Prostate gland (tissue), 2 donors: ENCODE results near the gene UBE2R2. TPM values are rescaled to one million over a fixed set of nuclear protein-coding genes. Genes with fewer than 3 reads are reported as not detected.

Experiments
- DNase-seq: peaks from one replicate; pipeline ENCODE4 v3.0.0-alpha.2; 2019; ENCODE audit warnings: low spot score
- H3K27ac ChIP-seq, 2 donors: fragments of 200-600 bp; sonication (generic); 2 replicates each; pipeline ENCODE4 v1.5.1; 2017 to 2019
- H3K27me3 ChIP-seq: fragments of 200-600 bp; sonication (generic); replicated peaks from 2 replicates; pipeline ENCODE4 v1.5.1; 2019; ENCODE audit not compliant: insufficient read depth
- H3K36me3 ChIP-seq, 2 donors: fragments of 200-600 bp; sonication (generic); 1 replicate in 1 of 2; 2 replicates in 1 of 2; pipeline versions ENCODE4 v1.5.1 to v1.8.1; 2017 to 2019
- H3K4me1 ChIP-seq: fragments of 200-600 bp; sonication (generic); replicated peaks from 2 replicates; pipeline ENCODE4 v1.5.1; 2019
- H3K4me3 ChIP-seq, 2 donors: fragments of 200-600 bp; sonication (generic); 2 replicates each; pipeline ENCODE4 v1.5.1; 2017 to 2019
- H3K9me3 ChIP-seq: fragments of 200-600 bp; sonication (generic); 2 replicates; pipeline ENCODE4 v1.5.1; 2017
- POLR2A ChIP-seq: fragments of 450-650 bp; IDR thresholded peaks from one replicate; pipeline ENCODE4 v1.6.1; 2016; ENCODE audit warnings: antibody characterized with exemption, mild to moderate bottlenecking
- POLR2AphosphoS5 ChIP-seq: sonication (generic); formaldehyde crosslinking; IDR thresholded peaks from one replicate; pipeline ENCODE4 v1.6.1; 2017; ENCODE audit warnings: antibody characterized with exemption
- WGBS: methylation state at CpG from one replicate; pipeline ENCODE4 v1.1.5; 2018; 5-methylcytosine and 5-hydroxymethylcytosine counted together
- intact Hi-C: fragments of 100-400 bp; cut with DNase I; formaldehyde crosslinking; loops from one replicate; pipeline ENCODE4 v1.14.2; 2022
- total RNA-seq, 2 donors: library from RNA; depleted of rRNA; stranded (reverse); fragments of >200 nt; gene quantifications; one replicate each; pipeline ENCODE4 v1.1.0, GENCODE V29; 2016
- TF ChIP-seq, protein P1 (sequence below), 4 experiments: fragments of 200-600 bp in 2 of 4; fragments of 450-650 bp in 2 of 4; sonication (generic) in 2 of 4; IDR thresholded peaks; 1 replicate in 3 of 4; 2 replicates in 1 of 4; pipeline ENCODE4 v1.5.1; 2016 to 2019; ENCODE audit warnings: antibody characterized with exemption in 4 of 4, mild to moderate bottlenecking in 2 of 4, moderate library complexity in 2 of 4

The UBE2R2 gene
- total RNA-seq, 2 donors from 2014 or later = 25.6 to 42.7 TPM

DNA sequence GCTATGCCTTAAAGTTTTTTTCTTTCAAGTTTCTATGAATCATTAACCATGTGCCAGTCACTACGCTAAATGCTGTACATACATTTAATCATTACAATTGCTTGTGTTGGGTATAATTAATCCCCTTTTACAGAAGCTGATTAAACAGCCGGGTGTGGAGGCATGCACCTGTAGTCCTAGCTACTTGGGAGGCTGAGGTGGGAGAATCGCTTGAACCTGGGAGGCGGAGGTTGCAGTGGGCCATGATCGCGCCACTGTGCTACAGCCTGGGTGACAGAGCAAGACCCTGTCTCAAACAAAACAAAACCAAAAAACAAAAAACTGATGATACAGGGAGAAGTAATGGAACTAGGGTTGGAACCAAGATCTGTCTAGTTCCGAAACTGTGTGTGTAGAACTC is 1.2 kb upstream of the UBE2R2 start:
- peak overlapping the region; percentile 99 for H3K27ac ChIP-seq
- no peaks in the 10 kb centered on the region for H3K9me3 ChIP-seq
- intact Hi-C loops = loop anchor here (2.0 to 10.0 kb wide), 4 partner anchors 37 to 257 kb away; partner anchors contain the start of gene UBAP2
- no peak for DNase-seq
- H3K4me1 ChIP-seq = no peaks in the 10 kb centered on the region
- H3K36me3 ChIP-seq = no peaks in the 10 kb centered on the region
- H3K4me3 ChIP-seq = no peak overlapping the region
- no peaks in the 10 kb centered on the region for H3K27me3 ChIP-seq
- 96% methylated on average over 7 of the region's 7 CpGs for WGBS
- TF ChIP-seq POLR2A (no peak), POLR2AphosphoS5 (no peak)
- TF ChIP-seq, protein P1, sequence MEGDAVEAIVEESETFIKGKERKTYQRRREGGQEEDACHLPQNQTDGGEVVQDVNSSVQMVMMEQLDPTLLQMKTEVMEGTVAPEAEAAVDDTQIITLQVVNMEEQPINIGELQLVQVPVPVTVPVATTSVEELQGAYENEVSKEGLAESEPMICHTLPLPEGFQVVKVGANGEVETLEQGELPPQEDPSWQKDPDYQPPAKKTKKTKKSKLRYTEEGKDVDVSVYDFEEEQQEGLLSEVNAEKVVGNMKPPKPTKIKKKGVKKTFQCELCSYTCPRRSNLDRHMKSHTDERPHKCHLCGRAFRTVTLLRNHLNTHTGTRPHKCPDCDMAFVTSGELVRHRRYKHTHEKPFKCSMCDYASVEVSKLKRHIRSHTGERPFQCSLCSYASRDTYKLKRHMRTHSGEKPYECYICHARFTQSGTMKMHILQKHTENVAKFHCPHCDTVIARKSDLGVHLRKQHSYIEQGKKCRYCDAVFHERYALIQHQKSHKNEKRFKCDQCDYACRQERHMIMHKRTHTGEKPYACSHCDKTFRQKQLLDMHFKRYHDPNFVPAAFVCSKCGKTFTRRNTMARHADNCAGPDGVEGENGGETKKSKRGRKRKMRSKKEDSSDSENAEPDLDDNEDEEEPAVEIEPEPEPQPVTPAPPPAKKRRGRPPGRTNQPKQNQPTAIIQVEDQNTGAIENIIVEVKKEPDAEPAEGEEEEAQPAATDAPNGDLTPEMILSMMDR (IDR thresholded peaks at IDR 0.05) = no peak

DNA sequence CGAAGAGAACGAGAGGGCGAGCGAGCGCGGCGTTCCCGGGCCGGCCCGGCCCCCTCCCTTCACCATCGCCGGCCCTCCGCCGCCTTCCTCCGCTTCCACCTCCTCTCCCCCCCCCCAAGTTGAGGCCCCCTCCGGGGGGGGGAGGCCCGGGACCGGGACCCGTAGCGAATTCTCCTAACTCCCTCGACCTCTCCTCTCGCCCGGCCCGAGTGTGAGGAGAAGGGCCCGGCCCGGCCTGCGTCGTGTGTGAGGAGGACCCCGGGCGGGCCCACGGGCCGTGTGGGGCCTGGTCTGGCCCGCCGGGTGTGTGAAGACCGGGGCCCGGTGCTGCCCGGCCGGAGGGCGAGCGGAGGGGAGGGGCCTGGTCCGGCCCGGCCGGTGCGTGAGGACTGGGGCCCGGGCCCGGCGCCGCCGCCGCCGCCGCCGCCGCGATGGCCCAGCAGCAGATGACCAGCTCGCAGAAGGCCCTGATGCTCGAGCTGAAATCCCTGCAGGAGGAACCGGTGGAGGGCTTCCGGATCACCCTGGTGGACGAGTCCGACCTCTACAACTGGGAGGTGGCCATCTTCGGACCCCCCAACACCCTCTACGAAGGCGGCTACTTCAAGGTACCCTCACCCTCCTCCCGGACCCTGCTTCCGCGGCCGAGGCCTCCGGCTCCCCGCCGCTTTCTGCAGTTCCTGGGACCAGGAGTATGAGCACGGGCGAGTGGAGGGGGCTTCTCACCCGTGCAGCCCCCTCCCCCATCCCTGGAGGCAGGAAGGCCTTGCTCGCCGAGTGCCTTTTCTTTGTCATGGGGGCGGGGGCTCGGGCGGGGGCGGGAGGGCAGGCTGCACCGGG is 587 bp downstream of the UBE2R2 start:
- H3K4me1 ChIP-seq = no peaks in the 10 kb centered on the region
- H3K36me3 ChIP-seq = no peaks in the 10 kb centered on the region
- H3K9me3 ChIP-seq = no peaks in the 10 kb centered on the region
- TF ChIP-seq, protein P1 (IDR thresholded peaks at IDR 0.05) = peak in 1 of 4 experiments; percentile 8
- TF ChIP-seq POLR2AphosphoS5 (no peak), POLR2A (no peak)
- H3K27ac ChIP-seq = peak overlapping the region; percentile 99
- H3K4me3 ChIP-seq = peak overlapping the region; percentile 88 to 95
- intact Hi-C loops = loop anchor here (5.0 to 10.0 kb wide), 3 partner anchors 107 to 255 kb away; partner anchors contain the start of gene UBAP2
- WGBS = under 1% methylated on average over 36 of the region's 81 CpGs
- no peaks in the 10 kb centered on the region for H3K27me3 ChIP-seq
- DNase-seq = peak; percentile 33

DNA sequence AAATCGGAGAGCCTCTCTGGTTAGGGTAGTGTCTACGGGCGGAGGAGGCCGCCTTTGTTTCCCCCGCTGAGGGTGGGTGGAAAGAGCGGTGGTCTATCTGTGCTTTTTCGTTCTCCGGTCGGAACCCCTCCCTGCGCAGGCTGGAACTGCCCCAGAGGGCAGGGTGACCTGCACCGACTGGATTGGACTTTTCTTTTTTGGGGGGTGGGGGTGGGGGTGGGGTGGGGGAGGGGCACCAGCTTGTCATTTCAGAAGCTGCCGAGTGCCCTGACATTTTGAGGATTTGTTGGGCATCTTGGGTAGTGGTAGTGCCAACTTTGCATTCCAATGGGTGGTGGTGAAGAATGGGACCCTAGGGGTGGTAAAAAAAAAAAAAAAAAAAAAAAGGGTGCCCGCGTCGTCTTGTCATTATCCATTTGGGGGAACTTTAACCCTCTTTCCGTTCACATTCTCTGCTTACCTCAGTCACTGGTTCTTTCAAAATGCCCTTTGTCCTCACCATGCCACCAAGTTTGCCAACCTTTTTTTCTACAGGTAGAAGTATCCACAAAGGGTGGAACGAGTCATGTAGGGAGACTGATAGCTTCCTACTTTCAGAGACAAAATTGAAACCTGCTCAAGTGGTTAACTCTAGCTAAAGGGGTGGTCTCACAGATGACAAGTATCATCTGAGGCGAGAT is 1.3 kb downstream of the UBE2R2 start:
- peak overlapping the region; percentile 88 to 95 for H3K4me3 ChIP-seq
- TF ChIP-seq, protein P1 (IDR thresholded peaks at IDR 0.05) = no peak
- no peak for TF ChIP-seq POLR2AphosphoS5
- no peak for TF ChIP-seq POLR2A
- intact Hi-C loops = loop anchor here (5.0 to 10.0 kb wide), 3 partner anchors 106 to 254 kb away; partner anchors contain the start of gene UBAP2
- peak overlapping the region; percentile 99 for H3K27ac ChIP-seq
- WGBS = 0% methylated on average over 18 of the region's 18 CpGs
- H3K9me3 ChIP-seq = no peaks in the 10 kb centered on the region
- DNase-seq = no peak
- H3K27me3 ChIP-seq = no peaks in the 10 kb centered on the region
- H3K36me3 ChIP-seq = no peaks in the 10 kb centered on the region
- H3K4me1 ChIP-seq = no peaks in the 10 kb centered on the region

DNA sequence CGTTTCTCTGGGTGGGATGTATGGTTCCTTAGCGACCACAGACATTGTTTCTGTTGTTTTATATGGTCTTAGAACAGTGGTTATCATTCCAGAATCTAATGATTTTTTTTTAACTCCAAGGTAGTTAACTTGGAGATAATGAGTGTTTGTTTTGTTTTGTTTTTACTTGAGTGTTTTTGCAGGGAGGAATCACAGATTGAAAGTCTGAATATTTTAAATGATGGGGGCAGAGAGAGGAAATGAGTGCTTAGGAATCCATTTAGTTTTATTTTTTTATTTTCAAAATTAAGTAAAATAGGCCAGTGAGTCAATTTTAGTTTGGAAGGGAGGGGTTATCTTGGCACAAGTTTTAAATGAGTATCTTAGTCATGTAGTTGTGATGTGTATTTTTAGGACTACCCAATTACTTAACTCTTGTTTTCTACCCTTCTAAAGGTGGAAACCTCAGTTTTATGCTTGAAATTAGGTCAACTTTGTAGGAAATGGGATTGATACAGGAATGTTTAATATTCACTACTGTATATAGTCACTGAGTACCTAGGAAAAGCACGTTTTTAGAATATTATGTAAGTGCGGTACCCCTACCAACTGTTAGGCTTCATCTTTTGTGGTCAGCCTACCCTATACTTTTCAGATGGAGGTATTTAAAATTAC is 2.0 kb downstream of the UBE2R2 start:
- Histone ChIP-seq H3K4me3 (peak overlapping the region; percentile 88 to 95), H3K9me3 (no peaks in the 10 kb centered on the region), H3K4me1 (no peaks in the 10 kb centered on the region), H3K36me3 (no peaks in the 10 kb centered on the region), H3K27me3 (no peaks in the 10 kb centered on the region), H3K27ac (peak overlapping the region; percentile 99)
- DNase-seq = no peak
- intact Hi-C loops = loop anchor here (5.0 to 10.0 kb wide), 3 partner anchors 106 to 253 kb away; partner anchors contain the start of gene UBAP2
- WGBS = 22% methylated on average over 4 of the region's 4 CpGs
- no peak for TF ChIP-seq POLR2AphosphoS5
- TF ChIP-seq, protein P1 (IDR thresholded peaks at IDR 0.05) = no peak
- no peak for TF ChIP-seq POLR2A
